DND-41 (cell line): Measurements from ENCODE around the gene TOP2B.

Experiments
- ATAC-seq: fragments of 200-7000 bp; cut with Tn5 transposase; 3 replicates; pipeline ENCODE4 v1.9.1; 2021; ENCODE audit warnings: low read depth; ENCODE audit not compliant: insufficient read depth
- DNase-seq: peaks from one replicate; pipeline ENCODE4 v3.0.0-alpha.2; 2020
- H2AFZ ChIP-seq: 2 replicates; pipeline ENCODE4 v1.6.0; 2012; ENCODE audit warnings: low read depth, low read length
- H3K27ac ChIP-seq: 2 replicates; pipeline ENCODE4 v1.5.1; 2012; ENCODE audit warnings: low read length, inconsistent platforms
- H3K27me3 ChIP-seq: fragments of 200-600 bp; sonication (generic); 2 replicates; pipeline ENCODE4 v1.6.0; 2012; ENCODE audit warnings: low read length, mild to moderate bottlenecking, inconsistent platforms; ENCODE audit not compliant: insufficient read depth, poor library complexity
- H3K36me3 ChIP-seq: 2 replicates; pipeline ENCODE4 v1.5.1; 2012; ENCODE audit warnings: low read length, inconsistent platforms; ENCODE audit not compliant: insufficient read depth
- H3K4me1 ChIP-seq: 2 replicates; pipeline ENCODE4 v1.5.1; 2012; ENCODE audit warnings: mild to moderate bottlenecking, low read length; ENCODE audit not compliant: insufficient read depth
- H3K4me2 ChIP-seq: 2 replicates; pipeline ENCODE4 v1.6.0; 2012; ENCODE audit warnings: mild to moderate bottlenecking, moderate library complexity, low read length, inconsistent platforms; ENCODE audit not compliant: insufficient read depth
- H3K4me3 ChIP-seq, 2 experiments: fragments of 200-600 bp in 1 of 2; shearing (Covaris generic) in 1 of 2; 2 replicates each; pipeline ENCODE4 v1.5.1; 2012 to 2016; ENCODE audit warnings: inconsistent platforms in 2 of 2, low read length in 2 of 2, mild to moderate bottlenecking in 2 of 2, low read depth in 1 of 2, moderate library complexity in 1 of 2
- H3K79me2 ChIP-seq: 2 replicates; pipeline ENCODE4 v1.6.0; 2012; ENCODE audit warnings: low read length, inconsistent platforms; ENCODE audit not compliant: insufficient read depth
- H3K9ac ChIP-seq: 2 replicates; pipeline ENCODE4 v1.6.0; 2012; ENCODE audit warnings: low read depth, mild to moderate bottlenecking, inconsistent platforms, low read length, moderate library complexity
- H3K9me3 ChIP-seq: 2 replicates; pipeline ENCODE4 v1.5.1; 2012; ENCODE audit warnings: low read length, moderate library complexity, mild to moderate bottlenecking, inconsistent platforms; ENCODE audit not compliant: insufficient read depth, severe bottlenecking
- H4K20me1 ChIP-seq: 2 replicates; pipeline ENCODE4 v1.6.0; 2012; ENCODE audit warnings: low read length; ENCODE audit not compliant: insufficient read depth
- CTCF ChIP-seq: IDR thresholded peaks from 2 replicates; pipeline ENCODE4 v1.5.1; 2012; ENCODE audit warnings: borderline replicate concordance, low read length, moderate library complexity, mild to moderate bottlenecking; ENCODE audit not compliant: poor library complexity, severe bottlenecking; ENCODE audit errors: extremely low read depth
- EZH2 ChIP-seq: IDR thresholded peaks from 3 replicates; pipeline ENCODE4 v1.6.1; 2012; ENCODE audit warnings: borderline replicate concordance, low read depth, mild to moderate bottlenecking, moderate library complexity, low read length, inconsistent platforms; ENCODE audit not compliant: severe bottlenecking

TOP2B gene

GRCh38 chr3:25574172-25574765, 90.4 kb downstream of the TOP2B start:
- Histone ChIP-seq H3K27ac (no peak overlapping the region), H3K36me3 (no peaks in the 10 kb centered on the region), H4K20me1 (no peaks in the 10 kb centered on the region), H3K9me3 (no peaks in the 10 kb centered on the region), H3K4me1 (no peaks in the 10 kb centered on the region), H3K4me3 (no peak overlapping the region), H3K27me3 (no peaks in the 10 kb centered on the region), H3K79me2 (no peaks in the 10 kb centered on the region), H3K9ac (no peak overlapping the region), H2AFZ (no peak overlapping the region), H3K4me2 (no peak overlapping the region)
- no peak for TF ChIP-seq CTCF
- no peak for TF ChIP-seq EZH2
- DNase-seq (no peak), ATAC-seq (no peak)

- no peaks in the 10 kb centered on the region for H3K79me2 ChIP-seq
- no peak overlapping the region for H3K9ac ChIP-seq
- TF ChIP-seq EZH2 = no peak
- TF ChIP-seq CTCF = no peak
- no peaks in the 10 kb centered on the region for H3K36me3 ChIP-seq
- H3K4me2 ChIP-seq = no peak overlapping the region
- H3K27me3 ChIP-seq = no peaks in the 10 kb centered on the region
- H2AFZ ChIP-seq = no peak overlapping the region
- H3K4me3 ChIP-seq = no peak overlapping the region
- no peaks in the 10 kb centered on the region for H3K9me3 ChIP-seq
- DNase-seq = no peak
- H4K20me1 ChIP-seq = no peaks in the 10 kb centered on the region
- H3K27ac ChIP-seq = no peak overlapping the region
- ATAC-seq = no peak
- H3K4me1 ChIP-seq = no peaks in the 10 kb centered on the region
Measured at GRCh38 chr3:25573386-25574171, 91.1 kb downstream of the TOP2B start.

- no peak overlapping the region for H3K4me3 ChIP-seq
- no peak overlapping the region for H3K4me2 ChIP-seq
- H2AFZ ChIP-seq = no peak overlapping the region
Measured at GRCh38 chr3:25572919-25573385, 91.8 kb downstream of the TOP2B start.

More at GRCh38 chr3:25572919-25573385, 91.8 kb downstream of the TOP2B start:
- DNase-seq (no peak), ATAC-seq (no peak)
- TF ChIP-seq EZH2 (no peak), CTCF (no peak)
- no peak overlapping the region for H3K27ac ChIP-seq
- H3K79me2 ChIP-seq = no peaks in the 10 kb centered on the region
- H3K9me3 ChIP-seq = no peaks in the 10 kb centered on the region
- H3K4me1 ChIP-seq = no peaks in the 10 kb centered on the region
- no peaks in the 10 kb centered on the region for H4K20me1 ChIP-seq
- no peaks in the 10 kb centered on the region for H3K36me3 ChIP-seq
- H3K27me3 ChIP-seq = no peaks in the 10 kb centered on the region
- no peak overlapping the region for H3K9ac ChIP-seq
